ENCODE measurements around the gene SINHCAF.

DNA sequence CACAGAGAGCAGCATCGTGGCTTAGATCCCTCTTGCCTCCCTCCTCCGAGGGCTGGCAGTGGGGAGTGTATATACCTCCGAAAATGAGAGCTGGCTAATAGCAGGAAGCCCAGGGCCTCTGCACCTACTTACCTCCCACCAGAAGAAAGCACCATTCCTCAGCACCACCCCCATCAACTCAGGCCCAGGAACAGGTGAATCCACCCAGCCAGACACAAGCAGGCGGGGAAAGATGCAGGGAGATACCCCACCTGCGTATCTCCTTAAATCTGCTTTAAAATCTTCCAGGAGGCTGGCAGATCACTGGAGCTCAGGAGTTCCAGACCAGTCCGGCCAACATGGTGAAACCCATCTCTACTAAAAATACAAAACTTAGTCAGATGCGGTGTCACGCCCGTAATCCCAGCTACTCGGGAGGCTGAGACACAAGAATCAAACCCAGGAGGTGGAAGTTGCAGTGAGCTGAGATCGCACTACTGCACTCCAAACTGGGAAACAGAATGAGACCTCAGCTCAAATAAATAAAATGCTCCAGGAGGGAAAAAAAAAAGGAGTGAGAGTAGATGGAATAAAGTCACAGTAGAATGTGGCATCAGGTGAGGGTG lies 93.5 kb downstream of the SINHCAF start:
- TF ChIP-seq, protein P1, sequence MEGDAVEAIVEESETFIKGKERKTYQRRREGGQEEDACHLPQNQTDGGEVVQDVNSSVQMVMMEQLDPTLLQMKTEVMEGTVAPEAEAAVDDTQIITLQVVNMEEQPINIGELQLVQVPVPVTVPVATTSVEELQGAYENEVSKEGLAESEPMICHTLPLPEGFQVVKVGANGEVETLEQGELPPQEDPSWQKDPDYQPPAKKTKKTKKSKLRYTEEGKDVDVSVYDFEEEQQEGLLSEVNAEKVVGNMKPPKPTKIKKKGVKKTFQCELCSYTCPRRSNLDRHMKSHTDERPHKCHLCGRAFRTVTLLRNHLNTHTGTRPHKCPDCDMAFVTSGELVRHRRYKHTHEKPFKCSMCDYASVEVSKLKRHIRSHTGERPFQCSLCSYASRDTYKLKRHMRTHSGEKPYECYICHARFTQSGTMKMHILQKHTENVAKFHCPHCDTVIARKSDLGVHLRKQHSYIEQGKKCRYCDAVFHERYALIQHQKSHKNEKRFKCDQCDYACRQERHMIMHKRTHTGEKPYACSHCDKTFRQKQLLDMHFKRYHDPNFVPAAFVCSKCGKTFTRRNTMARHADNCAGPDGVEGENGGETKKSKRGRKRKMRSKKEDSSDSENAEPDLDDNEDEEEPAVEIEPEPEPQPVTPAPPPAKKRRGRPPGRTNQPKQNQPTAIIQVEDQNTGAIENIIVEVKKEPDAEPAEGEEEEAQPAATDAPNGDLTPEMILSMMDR (IDR thresholded peaks at IDR 0.05; ENCODE audit: low read depth, low read length, poor library complexity, severe bottlenecking) = no peak
- no peak for TF ChIP-seq EZH2phosphoT487 (IDR thresholded peaks at IDR 0.05; ENCODE audit: borderline replicate concordance, low read length)
